Pulmonary artery endothelial cell (primary cell): ENCODE results near the gene CDC25A. TPM values are rescaled to one million over a fixed set of nuclear protein-coding genes. Genes with fewer than 3 reads are reported as not detected.
"Not testable (repeated sequence)": the region's sequence is repeated elsewhere in the genome, so short reads cannot be mapped to it uniquely, and the experiment has no call there.

ENCODE experiments used
- DNase-seq: peaks from one replicate; pipeline ENCODE4 v3.0.0-alpha.2; 2011; ENCODE audit warnings: low read depth, low spot score
- total RNA-seq: library from RNA; depleted of rRNA; stranded (reverse); fragments of >200 nt; gene quantifications from 2 replicates; pipeline ENCODE4 v1.2.3, GENCODE V29; 2014

The CDC25A gene
- 15.8 and 27.2 TPM in 2 replicates for total RNA-seq

GRCh38 chr3:48188266-48189201 lies at the start of gene CDC25A:
Gene CDC25A, minus strand, starts transcription at chr3:48188417. Its CDS starts 470 bp downstream, at chr3:48187947.
- DNase-seq: peak; percentile 97

DNA sequence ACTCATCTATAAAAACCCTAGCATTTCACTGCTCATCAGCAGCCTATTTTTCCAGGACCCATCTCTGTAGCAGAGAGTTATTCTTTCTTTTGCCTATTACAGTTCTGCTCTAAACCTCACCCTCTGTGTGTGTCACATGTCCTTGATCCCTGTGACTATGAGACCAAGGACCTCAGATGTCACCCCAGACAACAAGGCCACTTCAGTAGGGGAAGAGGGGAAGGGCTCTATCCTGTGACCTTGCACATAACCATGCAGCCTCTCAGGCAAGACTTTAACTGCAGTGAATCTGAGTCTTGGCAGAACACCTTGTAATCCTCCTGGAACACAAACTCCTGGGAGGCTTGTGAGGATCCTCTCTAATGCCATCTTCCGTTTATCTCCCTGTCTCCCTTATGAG lies 48.3 kb upstream of the CDC25A start:
- DNase-seq: no peak

DNA sequence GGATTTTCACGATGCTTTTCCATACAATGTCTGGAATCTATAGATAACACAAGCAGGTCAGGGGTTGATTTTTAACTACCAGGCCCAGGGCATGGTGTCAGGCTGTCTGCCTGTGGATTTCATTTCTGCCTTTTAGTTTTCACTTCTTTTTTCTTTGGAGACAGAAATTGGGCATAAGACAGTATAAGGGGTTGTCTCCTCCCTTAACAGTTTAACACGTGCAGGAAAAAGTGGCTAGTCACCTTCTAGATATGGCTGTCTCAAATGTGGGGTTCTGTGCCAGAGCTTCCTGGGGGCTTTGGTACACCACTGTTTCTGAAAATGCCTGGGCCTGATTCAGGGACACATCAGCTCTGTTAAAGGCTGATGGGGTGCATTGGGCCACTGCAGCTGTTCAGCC lies 45.3 kb upstream of the CDC25A start:
- DNase-seq: no peak

DNA sequence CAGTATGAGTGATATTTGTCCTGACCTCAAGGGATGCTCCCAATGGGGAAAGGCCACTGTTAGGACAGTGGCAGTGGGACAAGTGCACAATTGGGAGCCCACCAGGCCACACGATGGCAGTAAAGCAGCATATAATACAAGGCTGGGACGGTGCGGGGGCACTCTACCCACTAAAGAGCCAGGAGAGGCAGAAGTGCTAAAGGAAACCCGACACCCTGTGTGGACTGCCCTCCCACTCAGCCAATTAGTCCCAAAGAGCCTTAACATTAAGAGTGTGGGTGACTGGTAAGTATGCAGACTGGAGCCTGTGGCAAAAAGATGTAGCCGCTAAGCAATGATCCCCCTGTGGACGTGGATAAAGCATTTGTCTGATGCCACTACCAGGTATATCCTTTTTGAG lies 44.5 kb upstream of the CDC25A start:
- peak; percentile 45 for DNase-seq

DNA sequence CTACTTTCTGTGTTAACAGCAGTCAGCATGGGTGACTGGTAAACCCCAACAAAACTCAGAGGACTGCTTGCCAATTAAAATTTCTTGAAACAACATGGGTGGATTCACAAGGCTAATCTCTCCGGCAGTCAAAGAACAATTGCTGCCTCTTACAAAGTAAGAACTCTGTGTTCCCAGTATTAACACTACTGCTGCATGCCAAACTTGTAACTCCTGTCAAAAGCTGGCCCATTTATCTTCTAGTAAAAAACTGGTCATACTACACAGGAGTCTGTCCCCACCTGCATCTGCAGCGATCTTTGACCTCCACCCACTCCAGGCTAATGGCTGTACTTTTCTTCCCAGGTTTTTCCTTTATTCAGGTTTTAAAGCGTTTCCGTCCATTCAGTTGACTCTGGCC lies 44.0 kb upstream of the CDC25A start:
- DNase-seq: no peak

DNA sequence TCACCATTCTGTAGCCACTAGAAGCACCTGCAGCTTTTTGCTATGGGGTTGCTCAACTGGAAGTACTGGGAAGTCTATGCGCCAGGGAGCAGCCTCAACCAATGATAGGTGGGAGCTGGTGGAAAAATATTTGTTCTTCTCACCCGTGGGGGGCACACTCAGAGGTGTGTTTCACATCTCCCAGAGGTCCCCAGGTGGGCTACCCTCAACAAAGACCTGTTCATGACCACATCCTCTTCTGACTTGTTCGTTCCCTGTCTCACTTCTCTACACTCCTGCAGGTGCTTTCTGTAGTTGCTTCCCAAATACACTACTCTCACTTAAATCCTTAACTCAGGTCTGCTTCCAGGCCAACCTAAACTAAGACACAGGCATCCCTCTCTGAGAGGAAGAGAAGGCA lies 38.7 kb upstream of the CDC25A start:
- DNase-seq: no peak

GRCh38 chr3:48225587-48225986 lies 37.4 kb upstream of the CDC25A start:
- no peak for DNase-seq

DNA sequence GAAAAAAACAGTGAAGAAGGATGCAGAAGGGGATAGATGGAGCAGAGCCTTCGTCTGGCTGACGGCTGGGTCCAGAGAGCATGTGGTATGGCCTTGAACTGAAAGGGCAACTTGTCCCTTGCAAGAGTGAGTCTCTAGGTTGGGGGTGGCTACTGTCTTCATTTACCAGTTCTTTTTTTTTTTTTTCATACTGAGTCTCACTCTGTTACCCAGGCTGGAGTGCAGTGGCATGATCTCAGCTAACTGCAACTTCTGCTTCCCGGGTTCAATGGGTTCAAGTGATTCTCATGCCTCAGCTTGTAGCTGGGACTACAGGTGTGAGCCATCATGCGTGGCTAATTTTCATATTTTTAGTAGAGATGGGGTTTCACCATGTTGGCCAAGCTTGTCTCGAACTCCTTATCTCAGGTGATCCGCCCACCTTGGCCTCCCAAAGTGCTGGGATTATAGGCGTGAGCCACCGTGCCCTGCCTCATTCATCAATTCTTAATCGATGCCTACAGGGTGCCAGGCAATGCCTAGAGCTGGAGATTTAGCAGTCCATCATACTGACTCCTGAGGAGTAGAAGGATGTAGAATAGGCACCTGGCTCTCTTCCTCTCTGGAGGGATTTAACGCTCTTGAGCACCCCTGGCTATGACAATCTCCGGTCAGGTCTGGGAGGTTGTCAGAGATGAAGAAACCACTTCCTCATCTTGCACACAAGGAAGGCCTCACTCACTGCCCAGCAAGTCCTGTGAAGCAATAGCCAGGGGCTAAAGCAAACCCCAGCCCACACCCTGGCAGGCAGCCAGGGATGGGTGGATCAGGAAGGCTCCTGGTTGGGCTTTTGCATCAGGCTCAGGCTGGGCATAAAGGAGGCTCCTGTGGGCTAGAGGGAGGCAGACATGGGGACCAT lies 34.6 kb upstream of the CDC25A start, which contains the start of gene CAMP:
Gene CAMP, plus strand, starts transcription at position 880 of the 898 bp plus-strand sequence. Its CDS starts 17 bp downstream, at position 897.
- no peak for DNase-seq

DNA sequence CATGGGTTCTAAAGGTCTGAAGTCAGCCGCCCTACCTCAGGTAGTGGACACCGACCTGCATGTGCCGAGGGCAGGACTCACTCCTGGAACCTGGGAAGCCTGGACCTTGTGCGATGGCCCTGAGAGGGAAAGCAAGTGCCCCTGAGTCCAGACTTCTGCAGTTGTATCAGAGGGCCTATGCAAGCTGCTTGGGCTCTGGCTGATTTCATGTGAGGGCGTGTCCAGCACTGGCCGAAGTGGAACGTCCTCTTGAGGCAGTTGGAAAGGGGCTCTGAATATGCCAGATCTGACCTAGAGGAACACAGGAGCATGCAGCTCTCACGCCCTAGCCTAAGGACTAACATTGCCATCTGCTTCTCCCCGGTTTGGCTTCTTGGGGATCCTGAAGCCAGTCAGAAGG lies 32.5 kb upstream of the CDC25A start:
- DNase-seq: no peak

- no peak for DNase-seq
Measured at GRCh38 chr3:48219543-48219942, 31.3 kb upstream of the CDC25A start.

GRCh38 chr3:48218537-48218936 lies 30.3 kb upstream of the CDC25A start:
- no peak for DNase-seq

GRCh38 chr3:48217449-48217848 lies 29.2 kb upstream of the CDC25A start:
- DNase-seq: no peak

- no peak for DNase-seq
Measured at GRCh38 chr3:48215876-48216275, 27.7 kb upstream of the CDC25A start.

DNA sequence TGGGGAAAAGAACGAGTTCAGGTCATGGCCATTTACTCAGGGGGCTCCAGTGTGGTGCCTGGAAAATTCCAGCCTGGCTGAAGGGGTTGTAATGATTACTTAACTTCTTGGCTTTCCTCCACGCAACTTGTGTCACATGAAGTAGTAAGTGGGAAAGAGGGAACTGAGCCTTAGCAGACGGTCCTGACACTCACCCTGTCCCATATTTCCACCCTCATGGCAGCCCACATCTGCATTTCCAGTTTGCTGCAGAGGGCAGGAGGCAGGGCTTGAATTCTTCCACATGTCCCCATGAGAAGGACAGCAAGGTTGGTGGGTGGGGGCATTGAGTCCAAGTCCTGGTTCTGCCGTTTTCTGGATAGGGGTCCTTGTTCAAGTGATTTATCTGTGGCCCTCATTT lies 27.2 kb upstream of the CDC25A start:
- no peak for DNase-seq

- no peak for DNase-seq
Measured at GRCh38 chr3:48215019-48215418, 26.8 kb upstream of the CDC25A start.

GRCh38 chr3:48214225-48214624 lies 26.0 kb upstream of the CDC25A start:
- DNase-seq: no peak

DNA sequence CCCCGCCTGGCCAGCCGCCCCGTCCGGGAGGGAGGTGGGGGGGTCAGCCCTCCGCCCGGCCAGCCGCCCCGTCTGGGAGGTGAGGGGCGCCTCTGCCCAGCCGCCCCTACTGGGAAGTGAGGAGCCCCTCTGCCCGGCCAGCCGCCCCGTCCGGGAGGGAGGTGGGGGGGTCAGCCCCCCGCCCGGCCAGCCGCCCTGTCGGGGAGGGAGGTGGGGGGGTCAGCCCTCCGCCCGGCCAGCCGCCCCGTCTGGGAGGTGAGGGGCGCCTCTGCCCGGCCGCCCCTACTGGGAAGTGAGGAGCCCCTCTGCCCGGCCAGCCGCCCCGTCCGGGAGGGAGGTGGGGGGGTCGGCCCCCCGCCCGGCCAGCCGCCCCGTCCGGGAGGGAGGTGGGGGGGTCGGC lies 23.6 kb upstream of the CDC25A start:
- DNase-seq: not testable (repeated sequence)

GRCh38 chr3:48210534-48210933 lies 22.3 kb upstream of the CDC25A start:
- DNase-seq: not testable (repeated sequence)

GRCh38 chr3:48209445-48209844 lies 21.2 kb upstream of the CDC25A start:
- no peak for DNase-seq

DNA sequence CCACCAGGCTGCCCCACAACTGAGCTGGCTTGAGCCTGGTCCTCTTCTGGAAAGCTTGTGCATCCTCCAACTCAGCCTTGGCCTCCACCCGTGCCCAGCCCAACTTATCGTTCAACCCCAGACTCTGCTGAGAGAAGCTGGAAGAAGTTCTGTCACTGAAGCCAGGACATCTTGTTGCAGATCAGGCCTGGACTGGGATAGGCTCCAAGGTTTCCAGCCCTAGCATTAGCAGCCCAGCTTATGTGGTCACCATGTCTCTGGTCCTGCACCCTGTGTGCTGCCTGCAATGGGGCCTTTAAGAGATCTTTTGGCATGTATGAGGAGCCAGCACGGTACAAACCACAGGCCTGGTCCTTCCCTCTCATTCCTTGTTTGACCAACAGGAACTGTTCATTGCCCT lies 19.9 kb upstream of the CDC25A start:
- DNase-seq: no peak

DNA sequence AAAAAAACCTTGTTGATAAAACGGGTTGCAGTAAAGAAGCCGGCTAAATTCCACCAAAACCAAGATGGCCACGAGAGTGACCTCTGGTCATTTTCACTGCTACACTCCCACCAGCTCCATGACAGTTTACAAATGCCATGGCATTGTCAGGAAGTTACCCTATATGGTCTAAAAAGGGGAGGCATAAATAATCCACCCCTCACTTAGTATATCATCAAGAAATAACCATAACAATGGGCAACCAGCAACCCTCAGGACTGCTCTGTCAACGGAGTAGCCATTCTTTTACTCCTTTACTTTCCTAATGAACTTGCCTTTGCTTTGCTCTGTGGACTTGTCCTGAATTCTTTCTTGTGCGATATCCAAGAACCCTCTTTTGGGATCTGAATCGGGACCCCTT lies 14.4 kb upstream of the CDC25A start:
- DNase-seq: no peak

- DNase-seq: no peak
Measured at GRCh38 chr3:48199117-48199516, 10.9 kb upstream of the CDC25A start.
